GM21526 (cell line): ENCODE measurements around the gene CYB561A3.

Source experiments
- ATAC-seq: cut with Tn5 transposase; IDR thresholded peaks from one replicate; pipeline ENCODE4 v1.9.1; 2021; ENCODE audit warnings: moderate library complexity; ENCODE audit not compliant: unreplicated experiment, low FRiP score

The CYB561A3 gene

DNA sequence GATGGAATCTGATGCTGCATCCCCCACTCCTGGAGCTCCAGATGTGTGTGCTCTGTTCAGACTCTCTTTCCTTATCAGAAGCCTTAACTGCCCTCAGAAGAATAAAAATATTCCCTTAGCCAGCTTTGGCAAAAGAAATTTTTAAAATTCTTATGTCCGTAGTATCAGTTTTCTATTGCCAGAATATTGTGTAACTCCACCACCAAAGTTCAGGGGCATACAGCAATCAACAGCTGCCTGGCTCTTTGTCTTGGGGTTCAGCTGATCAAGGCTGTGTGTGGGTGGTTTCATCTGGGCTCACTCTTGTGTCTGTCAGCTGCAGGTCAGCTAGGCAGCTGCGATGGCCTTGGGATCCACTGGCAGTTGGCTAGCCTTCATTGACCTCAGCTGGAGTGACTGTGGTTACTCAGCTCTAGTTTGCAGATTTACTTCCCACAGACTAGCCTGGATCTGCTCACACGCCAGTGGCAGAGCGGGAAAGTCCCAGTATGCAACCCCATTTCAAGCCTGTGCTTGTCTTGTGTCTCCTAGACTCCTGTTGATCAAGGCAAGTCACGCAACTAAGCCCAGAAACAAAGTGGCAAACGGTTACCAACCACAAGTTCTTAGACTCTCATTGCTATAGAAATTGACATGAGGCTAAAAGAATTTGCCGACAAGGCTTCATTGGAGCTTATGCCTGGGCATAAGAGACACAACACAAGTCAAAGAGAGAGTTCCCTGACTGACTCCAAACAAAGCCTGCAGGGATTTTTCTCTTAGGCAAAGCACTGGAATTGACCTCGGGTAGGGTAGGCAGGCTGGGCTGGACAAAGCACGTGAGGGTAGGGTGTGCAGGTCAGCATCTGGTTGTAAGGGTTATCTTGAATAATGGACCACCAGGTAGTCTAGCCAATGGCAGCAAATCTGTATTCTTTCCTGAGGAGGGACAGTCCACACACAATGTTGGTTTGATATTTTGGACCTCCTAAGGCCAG is 8.0 kb upstream of the CYB561A3 start:
- no peak for ATAC-seq

- no peak for ATAC-seq
Observed at GRCh38 chr11:61368646-61369045, 7.0 kb upstream of the CYB561A3 start.

DNA sequence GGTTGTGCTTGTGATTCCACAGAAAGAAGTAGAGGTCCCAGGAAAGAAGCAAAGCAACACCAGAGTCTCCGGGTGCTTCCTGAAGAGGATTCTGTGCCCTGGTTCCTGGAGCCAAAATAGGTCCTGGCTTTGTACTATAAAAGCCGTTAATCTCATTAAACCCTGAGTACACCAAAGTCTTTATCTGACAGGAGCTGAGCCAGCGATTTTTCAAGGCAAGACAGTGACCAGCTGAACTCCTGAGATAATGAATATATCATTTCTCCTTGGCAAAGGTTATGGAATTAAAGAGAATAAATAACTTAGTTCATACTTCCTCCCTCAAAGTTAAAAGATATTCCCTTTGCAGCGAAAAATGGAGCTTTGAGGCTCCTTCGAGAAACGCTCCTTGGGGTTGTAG is 5.7 kb upstream of the CYB561A3 start:
- no peak for ATAC-seq

- no peak for ATAC-seq
Observed at GRCh38 chr11:61364012-61364675, 2.5 kb upstream of the CYB561A3 start.

DNA sequence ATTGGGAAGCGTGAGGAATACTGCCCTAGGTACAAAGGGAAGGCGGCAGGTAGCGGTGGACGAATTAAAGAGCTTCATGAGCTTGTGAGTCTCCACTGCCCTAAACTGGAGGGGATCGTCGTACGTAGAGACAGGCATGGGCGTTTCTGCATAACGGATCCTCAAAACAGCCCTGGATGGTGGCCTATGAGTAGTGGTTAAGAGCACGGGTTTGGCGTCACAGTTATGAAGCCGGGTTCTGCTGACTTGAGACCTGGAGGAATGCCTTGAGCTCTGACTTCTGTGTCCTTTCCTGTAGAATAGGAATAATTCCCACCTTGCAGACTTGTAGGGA is 827 bp upstream of the CYB561A3 start:
- ATAC-seq: no peak

DNA sequence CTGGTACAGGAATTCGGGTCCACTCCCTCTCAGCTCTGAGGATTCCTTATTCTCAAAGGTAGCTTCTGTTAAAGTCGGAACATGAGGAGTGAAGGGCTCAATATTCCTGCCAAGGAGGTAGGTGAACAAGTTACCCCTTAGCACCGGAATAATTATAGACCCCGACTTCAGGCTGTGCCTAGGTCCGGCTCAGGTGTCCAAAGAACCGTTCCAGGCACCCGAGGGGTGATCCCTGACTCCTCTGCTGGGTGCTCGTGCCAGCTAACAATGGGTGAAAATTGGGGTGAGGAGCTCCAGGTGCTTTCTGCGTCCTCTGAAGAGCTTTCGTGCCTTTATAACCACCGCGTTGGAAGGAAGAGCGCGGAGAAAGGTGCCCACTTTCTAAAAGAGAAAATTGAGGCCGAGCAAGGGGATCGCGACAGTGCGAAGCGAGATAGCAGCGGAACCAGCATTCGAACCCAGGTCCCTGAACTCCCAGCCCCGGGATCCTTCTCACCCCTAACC is 393 bp downstream of the CYB561A3 start:
- no peak for ATAC-seq

- ATAC-seq: no peak
Observed at GRCh38 chr11:61359516-61359915, 2.2 kb downstream of the CYB561A3 start.

GRCh38 chr11:61358566-61358965 is 3.1 kb downstream of the CYB561A3 start:
- no peak for ATAC-seq

GRCh38 chr11:61357894-61358239 is 3.8 kb downstream of the CYB561A3 start:
- no peak for ATAC-seq

DNA sequence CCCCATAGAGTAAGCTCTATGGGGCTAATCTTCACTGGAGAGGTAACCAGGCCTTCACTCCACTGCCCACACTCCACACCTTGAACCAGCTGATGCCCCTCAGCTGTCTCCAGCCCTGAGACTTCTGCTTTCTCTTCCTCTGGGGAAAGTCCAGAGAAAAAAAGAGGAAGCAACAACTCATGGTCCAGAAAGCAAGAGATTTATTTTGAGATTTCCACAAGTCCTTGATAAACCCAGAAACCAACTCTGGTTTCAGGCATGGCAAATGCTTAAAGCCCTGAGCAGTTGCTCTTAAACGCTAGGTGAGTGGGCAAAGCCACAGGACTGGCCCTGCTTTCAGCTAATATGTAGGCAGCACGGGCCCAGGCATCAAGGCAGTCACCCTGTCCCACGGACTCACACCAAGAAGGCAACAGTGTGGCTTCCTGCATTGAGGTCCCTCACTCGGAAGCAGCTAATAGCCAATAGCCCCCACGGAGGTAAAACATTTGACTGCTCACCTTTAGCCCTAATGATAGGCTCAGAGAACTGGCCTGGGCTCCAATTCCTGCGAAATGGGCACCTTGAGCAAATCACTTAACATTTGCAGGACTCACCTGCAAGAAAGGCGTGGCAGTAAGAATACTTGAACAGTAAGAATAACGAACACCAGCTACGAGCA is 4.3 kb downstream of the CYB561A3 start:
- ATAC-seq: peak; percentile 34

- ATAC-seq: no peak
Observed at GRCh38 chr11:61356706-61357105, 5.0 kb downstream of the CYB561A3 start.

DNA sequence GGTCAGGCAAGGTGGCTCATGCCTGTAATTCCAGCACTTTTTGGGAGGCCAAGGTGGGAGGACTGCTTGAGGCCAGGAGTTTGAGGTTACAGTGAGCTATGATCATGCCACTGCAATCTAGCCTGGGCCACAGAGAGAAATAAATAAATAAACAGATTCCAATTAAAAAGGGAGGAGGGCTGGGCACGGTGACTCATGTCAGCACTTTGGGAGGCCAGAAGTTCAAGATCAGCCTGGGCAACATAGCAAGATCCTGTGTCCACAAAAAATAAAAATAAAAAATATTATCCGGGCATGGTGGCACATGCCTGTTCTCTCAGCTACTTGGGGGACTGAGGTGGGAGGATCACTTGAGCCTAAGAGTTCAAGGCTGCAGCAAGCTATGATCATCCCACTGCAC is 7.5 kb downstream of the CYB561A3 start:
- no peak for ATAC-seq

DNA sequence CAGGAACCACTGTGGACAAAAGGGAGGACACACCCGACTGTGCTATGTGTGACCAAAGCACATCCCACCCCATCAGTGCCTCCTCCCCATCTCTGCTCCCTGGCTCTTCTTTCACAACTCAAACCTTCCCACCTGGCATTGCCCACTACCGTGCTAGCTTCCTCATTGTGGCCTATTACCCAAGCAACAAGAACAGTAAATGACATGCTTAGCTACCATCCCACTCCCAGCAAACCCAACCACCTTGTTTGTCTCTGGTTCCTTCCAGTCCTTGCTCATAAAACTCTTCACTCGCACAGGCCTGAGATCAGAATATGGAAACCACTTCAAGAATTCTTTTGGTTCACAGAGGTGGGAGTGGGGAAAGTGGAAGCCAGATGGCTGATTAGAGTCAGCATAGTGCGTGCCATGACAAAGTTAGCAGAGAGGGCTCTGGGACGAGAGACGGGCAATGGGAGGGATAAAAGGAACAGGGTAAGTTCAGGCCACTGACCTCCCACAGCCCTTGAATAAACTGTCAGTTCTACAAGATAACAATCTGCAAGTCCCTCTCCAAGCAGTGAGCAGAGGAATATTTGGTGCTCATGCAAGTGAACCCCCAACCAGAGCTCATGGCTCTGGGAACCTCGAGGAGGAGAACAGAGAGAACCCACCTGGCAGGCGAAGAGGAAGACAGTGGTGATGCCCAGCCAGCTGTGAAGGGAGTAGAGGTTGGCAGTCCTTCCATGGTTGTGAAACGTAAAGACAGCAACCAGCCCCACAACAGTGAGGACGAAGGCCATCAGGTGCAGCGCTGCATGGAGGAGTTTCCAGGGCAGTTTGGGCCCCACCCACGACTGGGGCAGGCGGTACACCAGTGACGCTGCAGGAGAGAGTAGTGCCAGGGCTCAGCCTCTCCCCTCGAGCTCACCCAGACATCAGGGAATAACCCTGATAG is 8.3 kb downstream of the CYB561A3 start:
- no peak for ATAC-seq

DNA sequence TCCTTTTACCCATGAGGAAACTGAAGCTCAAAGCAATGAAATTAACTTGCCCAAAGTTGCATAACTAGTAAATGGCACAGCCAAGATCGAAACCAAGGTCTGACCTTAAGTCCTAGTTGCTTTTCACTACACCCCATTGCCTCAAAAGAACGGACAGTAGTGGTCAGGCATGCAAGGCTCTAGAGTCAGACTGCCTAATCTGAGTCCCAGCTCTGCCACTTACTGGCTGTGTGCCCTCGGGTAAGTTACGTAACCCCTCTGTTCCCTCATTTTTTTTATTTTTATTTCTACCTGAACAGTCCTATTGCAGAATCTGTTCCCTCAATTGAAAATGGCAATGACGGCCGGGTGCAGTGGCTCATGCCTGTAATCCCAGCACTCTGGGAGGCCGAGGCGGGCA is 9.6 kb downstream of the CYB561A3 start:
- ATAC-seq: no peak

DNA sequence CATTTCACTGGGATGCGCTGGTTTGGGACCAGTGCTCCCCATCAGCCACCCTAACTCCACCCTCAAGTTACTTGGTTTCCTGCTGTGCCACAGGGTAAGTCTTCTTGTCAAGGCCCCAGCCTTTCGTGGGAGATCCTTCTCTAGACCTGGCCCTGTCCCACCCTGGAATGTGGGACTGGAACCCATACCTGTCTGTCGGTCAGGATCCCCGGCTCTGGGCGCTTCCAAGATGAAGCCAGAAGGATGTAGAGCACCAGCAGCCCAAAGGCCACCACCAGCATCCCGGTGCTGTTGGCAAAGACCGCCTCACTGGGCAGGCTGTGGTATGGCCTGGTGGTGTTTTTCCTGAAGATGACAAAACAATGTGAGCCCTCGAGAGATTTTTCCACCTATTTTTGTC is 10.9 kb downstream of the CYB561A3 start:
- ATAC-seq: no peak

DNA sequence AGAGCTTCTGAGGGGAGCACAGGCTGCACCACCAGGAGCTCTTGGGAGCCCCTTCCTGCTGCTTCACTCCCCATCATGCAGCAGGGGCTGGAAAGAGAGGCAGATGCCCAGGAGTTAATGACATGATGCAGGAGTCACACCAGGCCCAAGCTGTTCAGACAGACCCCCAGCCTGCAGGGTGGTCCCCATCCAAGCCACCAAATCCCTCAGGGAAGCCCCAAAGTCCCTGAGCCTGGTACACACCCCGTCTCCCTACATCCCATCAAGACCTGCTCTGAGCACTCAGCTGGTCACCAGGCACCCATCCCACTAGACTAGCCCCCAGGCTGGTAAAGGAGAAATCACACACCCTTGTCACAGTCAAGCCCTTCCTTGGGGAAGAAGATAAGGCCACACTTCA is 11.3 kb downstream of the CYB561A3 start:
- no peak for ATAC-seq

- ATAC-seq: no peak
Observed at GRCh38 chr11:61349916-61350315, 11.8 kb downstream of the CYB561A3 start.

- ATAC-seq: no peak
Observed at GRCh38 chr11:61349189-61349751, 12.4 kb downstream of the CYB561A3 start.

DNA sequence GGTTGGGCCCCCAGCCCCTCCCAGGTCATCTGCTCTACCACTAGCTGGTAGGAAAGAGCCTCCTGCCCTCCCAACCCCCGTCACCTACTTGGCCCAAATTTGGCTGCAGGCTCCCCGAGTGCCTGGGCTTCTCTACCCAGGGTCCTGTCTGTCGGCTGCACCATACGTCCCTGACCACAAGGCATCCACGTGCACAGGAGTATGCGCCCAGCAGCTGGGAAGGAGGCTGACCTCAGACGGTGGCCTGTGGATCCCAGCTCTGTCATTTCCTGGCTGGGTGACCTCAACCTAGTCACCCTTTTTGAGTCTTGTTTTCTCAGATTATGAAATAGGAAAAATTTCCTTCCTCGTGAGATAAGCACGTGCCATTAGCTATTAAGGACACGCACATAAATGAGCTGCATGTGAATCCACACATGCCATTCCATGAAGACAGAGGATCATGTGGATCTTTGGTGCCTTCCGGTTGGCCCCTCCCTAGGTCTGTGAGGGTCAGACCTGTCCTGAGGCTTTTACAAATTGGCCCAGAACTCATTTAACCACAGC is 13.7 kb downstream of the CYB561A3 start:
- no peak for ATAC-seq
